HEK293 (cell line): ENCODE data around the gene COL5A1.

Experiments
- KLF1 ChIP-seq: fragments of 450-650 bp; formaldehyde crosslinking; IDR thresholded peaks from 2 replicates; pipeline ENCODE4 v1.5.1; 2016; ENCODE audit warnings: missing biosample characterization, missing genetic modification characterization
- KLF7 ChIP-seq: fragments of 450-650 bp; formaldehyde crosslinking; IDR thresholded peaks from 2 replicates; pipeline ENCODE4 v1.5.1; 2016; ENCODE audit warnings: missing biosample characterization, missing genetic modification characterization, borderline replicate concordance
- YY1 ChIP-seq: fragments of 450-650 bp; formaldehyde crosslinking; IDR thresholded peaks from 2 replicates; pipeline ENCODE4 v1.5.1; 2018; ENCODE audit warnings: missing biosample characterization, missing genetic modification characterization
- ZBTB8A ChIP-seq: fragments of 450-650 bp; formaldehyde crosslinking; IDR thresholded peaks from 2 replicates; pipeline ENCODE4 v1.5.1; 2016; ENCODE audit warnings: missing biosample characterization, missing genetic modification characterization
- ZNF114 ChIP-seq: fragments of 450-650 bp; formaldehyde crosslinking; IDR thresholded peaks from 2 replicates; pipeline ENCODE4 v1.5.0; 2017; ENCODE audit warnings: missing biosample characterization, missing genetic modification characterization
- ZNF121 ChIP-seq: fragments of 450-650 bp; formaldehyde crosslinking; IDR thresholded peaks from 2 replicates; pipeline ENCODE4 v1.5.1; 2016; ENCODE audit warnings: missing biosample characterization, missing genetic modification characterization
- ZNF311 ChIP-seq: fragments of 450-650 bp; formaldehyde crosslinking; IDR thresholded peaks from 2 replicates; pipeline ENCODE4 v1.5.1; 2017; ENCODE audit warnings: missing biosample characterization, missing genetic modification characterization, borderline replicate concordance
- ZNF48 ChIP-seq: fragments of 450-650 bp; formaldehyde crosslinking; IDR thresholded peaks from 2 replicates; pipeline ENCODE4 v1.5.1; 2016; ENCODE audit warnings: missing biosample characterization, missing genetic modification characterization
- ZNF544 ChIP-seq: fragments of 450-650 bp; formaldehyde crosslinking; IDR thresholded peaks from 2 replicates; pipeline ENCODE4 v1.5.0; 2017; ENCODE audit warnings: missing biosample characterization, missing genetic modification characterization
- ZNF677 ChIP-seq: fragments of 450-650 bp; IDR thresholded peaks from 2 replicates; pipeline ENCODE4 v1.5.0; 2018; ENCODE audit warnings: missing biosample characterization, mild to moderate bottlenecking, missing genetic modification characterization, moderate library complexity
- TF ChIP-seq, protein P1 (sequence below): fragments of 450-650 bp; formaldehyde crosslinking; IDR thresholded peaks from 2 replicates; pipeline ENCODE4 v1.5.1; 2016; ENCODE audit warnings: missing biosample characterization, missing genetic modification characterization
- TF ChIP-seq, protein P2 (sequence below): fragments of 450-650 bp; formaldehyde crosslinking; IDR thresholded peaks from 2 replicates; pipeline ENCODE4 v1.5.1; 2016; ENCODE audit warnings: missing biosample characterization, missing genetic modification characterization
- TF ChIP-seq, protein P3 (sequence below): fragments of 450-650 bp; formaldehyde crosslinking; IDR thresholded peaks from 2 replicates; pipeline ENCODE4 v1.5.1; 2016; ENCODE audit warnings: missing biosample characterization, missing genetic modification characterization

DNA sequence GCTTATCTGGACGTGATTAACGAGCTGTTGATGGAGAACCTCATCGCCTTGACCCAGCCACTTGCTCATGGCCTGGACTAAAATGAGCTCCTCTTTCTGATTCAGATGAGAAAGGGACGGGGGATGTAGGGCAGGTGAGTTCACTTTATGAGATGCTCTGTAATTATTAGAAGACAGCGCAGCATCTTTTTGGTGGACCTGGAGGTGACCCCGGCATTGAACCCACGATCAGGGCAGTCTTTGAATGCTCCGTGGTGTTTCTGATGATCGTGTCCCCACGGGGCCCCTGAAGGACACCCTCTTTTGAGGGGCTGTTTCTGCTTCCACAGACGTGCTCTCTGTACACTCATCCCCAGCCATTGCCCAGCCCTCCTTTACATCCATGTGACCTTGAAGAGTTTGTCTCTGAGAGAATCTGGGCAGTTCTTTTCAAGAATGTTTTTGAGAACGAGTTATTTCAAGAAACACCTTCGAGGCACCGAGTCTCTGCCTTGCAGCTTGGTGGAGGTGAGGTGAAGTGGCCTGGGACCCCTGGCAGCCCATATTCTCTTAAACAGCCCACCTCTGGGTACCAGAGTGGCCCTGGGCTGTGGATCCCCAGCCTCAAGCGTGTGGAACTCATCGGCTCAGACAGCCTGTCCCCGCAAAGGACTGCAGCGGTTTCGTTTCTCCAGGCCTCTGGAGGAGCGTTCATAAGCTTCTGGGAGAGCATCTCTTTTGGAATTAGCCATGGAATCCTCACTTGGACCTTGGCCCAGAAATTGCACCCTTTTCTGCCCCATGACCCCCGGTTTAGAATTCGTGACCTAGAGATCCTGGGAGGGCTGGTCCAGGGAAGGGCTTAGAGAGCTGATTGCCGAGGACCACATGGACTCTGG, 50.3 kb downstream of the COL5A1 start:
- TF ChIP-seq ZNF114 (no peak), ZBTB8A (tag by site-specific recombination) (no peak), YY1 (no peak), ZNF48 (tag by site-specific recombination) (no peak), KLF7 (tag by site-specific recombination) (no peak), KLF1 (tag by site-specific recombination) (no peak), ZNF544 (tag by site-specific recombination) (no peak), ZNF677 (tag by site-specific recombination) (no peak), ZNF311 (tag by site-specific recombination) (no peak), ZNF121 (tag by site-specific recombination) (no peak)
- TF ChIP-seq, protein P1, sequence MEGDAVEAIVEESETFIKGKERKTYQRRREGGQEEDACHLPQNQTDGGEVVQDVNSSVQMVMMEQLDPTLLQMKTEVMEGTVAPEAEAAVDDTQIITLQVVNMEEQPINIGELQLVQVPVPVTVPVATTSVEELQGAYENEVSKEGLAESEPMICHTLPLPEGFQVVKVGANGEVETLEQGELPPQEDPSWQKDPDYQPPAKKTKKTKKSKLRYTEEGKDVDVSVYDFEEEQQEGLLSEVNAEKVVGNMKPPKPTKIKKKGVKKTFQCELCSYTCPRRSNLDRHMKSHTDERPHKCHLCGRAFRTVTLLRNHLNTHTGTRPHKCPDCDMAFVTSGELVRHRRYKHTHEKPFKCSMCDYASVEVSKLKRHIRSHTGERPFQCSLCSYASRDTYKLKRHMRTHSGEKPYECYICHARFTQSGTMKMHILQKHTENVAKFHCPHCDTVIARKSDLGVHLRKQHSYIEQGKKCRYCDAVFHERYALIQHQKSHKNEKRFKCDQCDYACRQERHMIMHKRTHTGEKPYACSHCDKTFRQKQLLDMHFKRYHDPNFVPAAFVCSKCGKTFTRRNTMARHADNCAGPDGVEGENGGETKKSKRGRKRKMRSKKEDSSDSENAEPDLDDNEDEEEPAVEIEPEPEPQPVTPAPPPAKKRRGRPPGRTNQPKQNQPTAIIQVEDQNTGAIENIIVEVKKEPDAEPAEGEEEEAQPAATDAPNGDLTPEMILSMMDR, result no peak
- TF ChIP-seq, protein P2, sequence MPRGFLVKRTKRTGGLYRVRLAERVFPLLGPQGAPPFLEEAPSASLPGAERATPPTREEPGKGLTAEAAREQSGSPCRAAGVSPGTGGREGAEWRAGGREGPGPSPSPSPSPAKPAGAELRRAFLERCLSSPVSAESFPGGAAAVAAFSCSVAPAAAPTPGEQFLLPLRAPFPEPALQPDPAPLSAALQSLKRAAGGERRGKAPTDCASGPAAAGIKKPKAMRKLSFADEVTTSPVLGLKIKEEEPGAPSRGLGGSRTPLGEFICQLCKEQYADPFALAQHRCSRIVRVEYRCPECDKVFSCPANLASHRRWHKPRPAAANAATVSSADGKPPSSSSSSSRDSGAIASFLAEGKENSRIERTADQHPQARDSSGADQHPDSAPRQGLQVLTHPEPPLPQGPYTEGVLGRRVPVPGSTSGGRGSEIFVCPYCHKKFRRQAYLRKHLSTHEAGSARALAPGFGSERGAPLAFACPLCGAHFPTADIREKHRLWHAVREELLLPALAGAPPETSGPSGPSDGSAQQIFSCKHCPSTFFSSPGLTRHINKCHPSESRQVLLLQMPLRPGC (tag by site-specific recombination), result no peak
- TF ChIP-seq, protein P3, sequence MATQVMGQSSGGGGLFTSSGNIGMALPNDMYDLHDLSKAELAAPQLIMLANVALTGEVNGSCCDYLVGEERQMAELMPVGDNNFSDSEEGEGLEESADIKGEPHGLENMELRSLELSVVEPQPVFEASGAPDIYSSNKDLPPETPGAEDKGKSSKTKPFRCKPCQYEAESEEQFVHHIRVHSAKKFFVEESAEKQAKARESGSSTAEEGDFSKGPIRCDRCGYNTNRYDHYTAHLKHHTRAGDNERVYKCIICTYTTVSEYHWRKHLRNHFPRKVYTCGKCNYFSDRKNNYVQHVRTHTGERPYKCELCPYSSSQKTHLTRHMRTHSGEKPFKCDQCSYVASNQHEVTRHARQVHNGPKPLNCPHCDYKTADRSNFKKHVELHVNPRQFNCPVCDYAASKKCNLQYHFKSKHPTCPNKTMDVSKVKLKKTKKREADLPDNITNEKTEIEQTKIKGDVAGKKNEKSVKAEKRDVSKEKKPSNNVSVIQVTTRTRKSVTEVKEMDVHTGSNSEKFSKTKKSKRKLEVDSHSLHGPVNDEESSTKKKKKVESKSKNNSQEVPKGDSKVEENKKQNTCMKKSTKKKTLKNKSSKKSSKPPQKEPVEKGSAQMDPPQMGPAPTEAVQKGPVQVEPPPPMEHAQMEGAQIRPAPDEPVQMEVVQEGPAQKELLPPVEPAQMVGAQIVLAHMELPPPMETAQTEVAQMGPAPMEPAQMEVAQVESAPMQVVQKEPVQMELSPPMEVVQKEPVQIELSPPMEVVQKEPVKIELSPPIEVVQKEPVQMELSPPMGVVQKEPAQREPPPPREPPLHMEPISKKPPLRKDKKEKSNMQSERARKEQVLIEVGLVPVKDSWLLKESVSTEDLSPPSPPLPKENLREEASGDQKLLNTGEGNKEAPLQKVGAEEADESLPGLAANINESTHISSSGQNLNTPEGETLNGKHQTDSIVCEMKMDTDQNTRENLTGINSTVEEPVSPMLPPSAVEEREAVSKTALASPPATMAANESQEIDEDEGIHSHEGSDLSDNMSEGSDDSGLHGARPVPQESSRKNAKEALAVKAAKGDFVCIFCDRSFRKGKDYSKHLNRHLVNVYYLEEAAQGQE (tag by site-specific recombination), result no peak
